Neural progenitor cell (in vitro differentiated cells): ENCODE measurements around the gene SHPK.

Experiments used
- EZH2 ChIP-seq: fragments of 200-600 bp; sonication (generic); IDR thresholded peaks from 2 replicates; pipeline ENCODE4 v1.6.1; 2017; ENCODE audit warnings: antibody characterized with exemption, mild to moderate bottlenecking, moderate library complexity
- EZH2phosphoT487 ChIP-seq: fragments of 200-600 bp; sonication (generic); IDR thresholded peaks from 2 replicates; pipeline ENCODE4 v1.6.1; 2017; ENCODE audit warnings: antibody characterized with exemption
- TF ChIP-seq, protein P1 (sequence below): fragments of 200-600 bp; sonication (generic); IDR thresholded peaks from 2 replicates; pipeline ENCODE4 v1.5.1; 2017; ENCODE audit warnings: antibody characterized with exemption, mild to moderate bottlenecking

DNA sequence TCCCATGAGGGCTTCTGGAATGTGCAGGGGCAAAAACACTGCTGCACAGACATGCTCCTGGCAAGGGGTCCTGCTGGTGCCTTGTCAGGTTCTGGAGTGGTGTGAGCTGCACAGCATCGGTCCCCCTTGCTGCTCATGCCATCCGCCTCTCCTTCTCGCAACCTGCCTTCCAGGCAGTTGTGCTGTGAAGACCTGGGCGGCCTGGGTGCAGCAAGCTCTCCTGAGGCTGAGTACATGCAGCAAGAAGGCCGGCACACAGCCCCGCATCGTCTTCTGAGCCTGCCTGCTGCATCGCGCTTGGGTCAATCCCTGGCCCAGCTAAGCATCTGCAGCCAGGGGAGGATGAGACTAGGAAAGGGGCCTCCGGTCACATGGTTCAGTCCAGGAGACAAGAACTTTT, 26.4 kb downstream of the SHPK start:
- TF ChIP-seq, protein P1, sequence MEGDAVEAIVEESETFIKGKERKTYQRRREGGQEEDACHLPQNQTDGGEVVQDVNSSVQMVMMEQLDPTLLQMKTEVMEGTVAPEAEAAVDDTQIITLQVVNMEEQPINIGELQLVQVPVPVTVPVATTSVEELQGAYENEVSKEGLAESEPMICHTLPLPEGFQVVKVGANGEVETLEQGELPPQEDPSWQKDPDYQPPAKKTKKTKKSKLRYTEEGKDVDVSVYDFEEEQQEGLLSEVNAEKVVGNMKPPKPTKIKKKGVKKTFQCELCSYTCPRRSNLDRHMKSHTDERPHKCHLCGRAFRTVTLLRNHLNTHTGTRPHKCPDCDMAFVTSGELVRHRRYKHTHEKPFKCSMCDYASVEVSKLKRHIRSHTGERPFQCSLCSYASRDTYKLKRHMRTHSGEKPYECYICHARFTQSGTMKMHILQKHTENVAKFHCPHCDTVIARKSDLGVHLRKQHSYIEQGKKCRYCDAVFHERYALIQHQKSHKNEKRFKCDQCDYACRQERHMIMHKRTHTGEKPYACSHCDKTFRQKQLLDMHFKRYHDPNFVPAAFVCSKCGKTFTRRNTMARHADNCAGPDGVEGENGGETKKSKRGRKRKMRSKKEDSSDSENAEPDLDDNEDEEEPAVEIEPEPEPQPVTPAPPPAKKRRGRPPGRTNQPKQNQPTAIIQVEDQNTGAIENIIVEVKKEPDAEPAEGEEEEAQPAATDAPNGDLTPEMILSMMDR = no peak
- no peak for TF ChIP-seq EZH2
- TF ChIP-seq EZH2phosphoT487 = no peak
